Right cardiac atrium (tissue), 5 donors: ENCODE data around the gene HCN1. TPM values are rescaled to one million over a fixed set of nuclear protein-coding genes. Genes with fewer than 3 reads are reported as not detected.

ENCODE experiments used
- ATAC-seq, 2 donors: fragments of 200-7000 bp; cut with Tn5 transposase; one replicate each; pipeline versions ENCODE4 v1.8.0 to v1.9.1; 2020; ENCODE audit warnings: moderate library complexity in 2 of 2, mild to moderate bottlenecking in 1 of 2
- DNase-seq, 3 donors: peaks; one replicate each; pipeline ENCODE4 v3.0.0-alpha.2; 2020
- H3K27ac ChIP-seq: one replicate; pipeline ENCODE4 v1.5.1; 2013; ENCODE audit warnings: mild to moderate bottlenecking, low read length, control low read depth, moderate library complexity
- H3K27me3 ChIP-seq: one replicate; pipeline ENCODE4 v1.6.1; 2013; ENCODE audit not compliant: control insufficient read depth, insufficient read depth
- H3K4me1 ChIP-seq: one replicate; pipeline ENCODE4 v1.6.1; 2013; ENCODE audit warnings: low read length; ENCODE audit not compliant: control insufficient read depth, insufficient read depth
- H3K4me3 ChIP-seq: one replicate; pipeline ENCODE4 v1.5.1; 2013; ENCODE audit warnings: low read length, control low read depth
- H3K9me3 ChIP-seq: one replicate; pipeline ENCODE4 v1.6.1; 2013; ENCODE audit warnings: low read length; ENCODE audit not compliant: control insufficient read depth
- WGBS: extraction: QIAGEN DNeasy Blood & Tissue Kit; methylation state at CpG from one replicate; pipeline ENCODE4 v1.1.7; 2013; 5-methylcytosine and 5-hydroxymethylcytosine counted together
- intact Hi-C, 4 donors: fragments of 100-400 bp; cut with DNase I; formaldehyde crosslinking; loops; one replicate each; pipeline versions ENCODE4 v1.11.0 to v1.14.0; 2022 to 2023
- polyA plus RNA-seq: library from polyadenylated mRNA; stranded (reverse); fragments of 200-250 nt; gene quantifications from one replicate; pipeline ENCODE4 v1.2.3, GENCODE V29; 2013
- total RNA-seq, 4 donors: library from RNA; stranded (reverse); fragmentation: NEBNext Ultra II Directional; extraction: Animal tissue kit (Norgen Biotek cat#: 25700); gene quantifications; one replicate each; pipeline ENCODE4 v1.2.1, GENCODE V29; 2021
- donor health status: healthy with polysubstance abuse.
- donor health status: DM: no; HTN: yes; CAD: no.
- donor health status: DM: no; HTN: no; CAD: no.
- donor health status: DM: no; HTN: yes; CAD: no; lungs with severe emphysema.
- donor health status: DM: yes; HTN: yes; CAD: no.

The HCN1 gene
- total and polyA plus RNA-seq, 5 donors, result 5.1 to 15.5 (median 14.2) TPM

GRCh38 chr5:45440466-45440865 lies 255.7 kb downstream of the HCN1 start:
- no peak overlapping the region for H3K27ac ChIP-seq
- 53% methylated on average over 1 of the region's 1 CpG for WGBS
- ATAC-seq (no peak), DNase-seq (no peak)
- no peaks in the 10 kb centered on the region for H3K9me3 ChIP-seq
- H3K27me3 ChIP-seq, result no peaks in the 10 kb centered on the region
- H3K4me1 ChIP-seq, result no peaks in the 10 kb centered on the region
- H3K4me3 ChIP-seq, result no peak overlapping the region
- intact Hi-C loops, result no loop called here

DNA sequence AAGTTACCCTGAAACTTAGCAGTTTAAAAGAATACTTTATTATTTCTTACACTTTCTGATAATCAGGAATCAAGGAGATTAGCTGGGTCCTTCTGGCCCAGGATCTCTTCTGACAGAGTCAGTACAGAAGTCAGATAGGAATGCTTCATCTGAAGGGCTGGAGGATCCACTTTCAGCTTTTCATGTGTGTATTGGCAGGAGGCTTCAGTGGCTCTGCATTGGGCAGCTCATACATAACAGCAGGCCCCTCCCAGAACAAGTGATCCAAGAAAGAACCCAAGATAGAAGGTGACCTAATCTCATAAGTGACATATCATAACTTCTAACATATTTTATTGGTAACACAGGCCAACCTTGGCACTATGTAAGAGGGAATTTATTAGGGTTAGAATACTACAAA lies 258.4 kb downstream of the HCN1 start:
- DNase-seq (no peak), ATAC-seq (no peak)
- Histone ChIP-seq H3K9me3 (no peaks in the 10 kb centered on the region), H3K27ac (no peak overlapping the region), H3K4me3 (no peak overlapping the region), H3K27me3 (no peaks in the 10 kb centered on the region), H3K4me1 (no peaks in the 10 kb centered on the region)
- intact Hi-C loops, result no loop called here

DNA sequence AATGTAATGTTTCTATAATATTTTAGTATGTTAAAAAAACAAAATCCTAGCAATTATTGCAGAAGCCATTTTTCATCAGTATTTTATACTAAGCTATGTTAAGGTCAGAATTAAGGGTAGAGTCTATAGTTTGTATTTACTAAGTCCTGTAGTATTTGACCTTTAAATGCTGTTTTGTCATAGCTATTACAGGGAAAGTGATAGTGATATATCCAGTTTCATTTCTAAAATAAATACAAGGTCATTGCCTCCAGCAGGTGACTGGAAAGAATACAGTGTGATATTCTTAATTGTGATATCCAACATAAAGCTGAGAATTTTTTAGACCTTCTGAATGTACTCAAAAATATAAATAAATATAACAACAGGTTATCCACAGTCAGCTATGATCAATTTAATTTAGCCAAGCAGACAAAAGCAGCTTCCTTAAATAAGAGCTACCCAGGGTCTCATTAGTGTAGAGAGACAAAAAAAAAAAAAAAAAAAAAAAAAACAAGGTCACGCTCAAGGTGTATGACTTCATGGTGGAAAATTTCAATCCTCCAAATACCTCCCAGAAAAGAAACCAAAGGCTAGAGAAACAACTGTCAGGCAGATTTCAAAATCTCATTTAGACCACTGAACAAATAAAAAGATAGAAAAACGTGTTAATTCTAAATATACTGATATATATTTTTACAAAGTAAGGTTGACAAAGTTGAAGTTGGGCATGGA lies 278.7 kb downstream of the HCN1 start:
- Histone ChIP-seq H3K27ac (no peak overlapping the region), H3K4me3 (no peak overlapping the region), H3K4me1 (no peaks in the 10 kb centered on the region), H3K27me3 (no peaks in the 10 kb centered on the region), H3K9me3 (no peaks in the 10 kb centered on the region)
- DNase-seq, result no peak
- ATAC-seq, result no peak
- intact Hi-C loops, result no loop called here
- 69% methylated on average over 2 of the region's 2 CpGs for WGBS

DNA sequence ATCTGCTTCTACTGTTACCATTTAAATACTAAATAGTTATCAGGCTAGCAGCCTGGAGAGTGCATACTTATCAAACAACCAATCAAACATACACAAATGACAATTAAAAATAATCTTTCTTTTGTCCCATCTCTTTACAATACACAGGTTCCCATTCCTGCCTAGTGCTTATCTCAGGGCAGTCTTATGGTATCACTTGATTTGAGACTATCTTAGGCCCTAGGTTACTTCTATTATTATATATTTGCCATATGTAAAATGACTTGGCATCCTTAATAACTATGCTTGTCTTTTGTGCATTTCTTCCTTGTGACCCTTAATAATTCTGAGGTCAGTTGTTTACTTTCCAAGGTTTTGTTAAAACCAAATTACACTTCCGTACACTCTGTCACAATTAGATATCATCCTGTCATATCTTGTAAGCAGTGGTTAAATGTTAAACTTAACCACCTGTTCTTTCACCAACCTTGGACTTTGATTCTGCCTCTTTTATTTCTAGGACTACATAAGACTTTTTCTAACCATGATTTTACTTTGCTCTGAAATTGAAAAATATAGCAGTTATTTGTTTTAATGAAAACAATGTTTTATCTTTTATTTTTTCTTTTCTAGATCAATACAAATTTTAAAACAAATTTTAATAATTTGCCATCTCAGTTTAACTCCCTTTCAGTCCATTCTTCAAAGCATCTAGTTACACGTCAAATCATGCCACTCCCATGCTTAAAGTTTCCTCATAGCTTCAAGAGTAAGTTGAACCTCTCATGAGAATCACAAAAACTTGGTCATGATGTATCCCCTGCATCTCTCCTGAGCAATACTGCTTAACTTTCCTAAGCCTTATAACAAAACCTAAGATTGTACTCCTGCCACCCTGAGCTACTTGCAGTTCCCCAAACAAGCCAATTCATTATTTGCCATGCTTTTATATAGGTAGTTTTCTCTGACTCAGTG lies 281.3 kb downstream of the HCN1 start:
- Histone ChIP-seq H3K9me3 (no peaks in the 10 kb centered on the region), H3K4me3 (no peak overlapping the region), H3K4me1 (no peaks in the 10 kb centered on the region), H3K27ac (no peak overlapping the region), H3K27me3 (no peaks in the 10 kb centered on the region)
- DNase-seq (no peak), ATAC-seq (no peak)
- intact Hi-C loops, result no loop called here
- WGBS, result 74% methylated on average over 2 of the region's 2 CpGs

DNA sequence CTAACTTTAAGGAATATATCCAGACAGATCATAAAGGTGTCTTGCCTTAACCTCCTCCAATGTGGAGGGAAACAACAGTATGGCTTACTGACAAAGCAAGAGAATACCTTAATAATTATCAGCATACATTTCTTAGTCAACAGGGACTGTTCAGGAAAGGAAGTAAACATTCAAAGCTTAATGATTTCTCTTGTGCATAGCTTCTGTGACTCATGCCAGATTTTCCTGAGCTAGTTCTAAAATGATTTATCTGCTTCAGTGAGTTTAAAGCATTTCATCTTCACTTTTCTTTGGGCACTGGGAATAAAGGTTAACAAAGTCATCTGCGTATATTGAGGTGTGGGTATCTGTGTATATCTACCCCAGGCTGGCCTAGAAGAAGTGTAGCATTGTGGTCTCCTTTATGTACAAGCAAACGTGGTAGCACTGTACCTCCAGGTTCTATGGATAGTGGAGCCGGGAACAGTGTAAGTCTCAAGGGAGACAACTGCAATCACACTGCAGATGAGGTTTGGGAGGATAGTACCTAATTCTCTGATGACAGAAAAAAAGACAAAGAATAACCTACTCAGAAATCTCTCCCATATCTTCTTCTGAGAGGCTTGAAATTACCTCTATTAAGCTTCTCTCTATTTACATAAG lies 284.1 kb downstream of the HCN1 start:
- Histone ChIP-seq H3K27me3 (no peaks in the 10 kb centered on the region), H3K27ac (no peak overlapping the region), H3K9me3 (no peaks in the 10 kb centered on the region), H3K4me1 (no peaks in the 10 kb centered on the region), H3K4me3 (no peak overlapping the region)
- ATAC-seq, result no peak
- WGBS, result 66% methylated on average over 3 of the region's 3 CpGs
- intact Hi-C loops, result no loop called here
- DNase-seq, result no peak

DNA sequence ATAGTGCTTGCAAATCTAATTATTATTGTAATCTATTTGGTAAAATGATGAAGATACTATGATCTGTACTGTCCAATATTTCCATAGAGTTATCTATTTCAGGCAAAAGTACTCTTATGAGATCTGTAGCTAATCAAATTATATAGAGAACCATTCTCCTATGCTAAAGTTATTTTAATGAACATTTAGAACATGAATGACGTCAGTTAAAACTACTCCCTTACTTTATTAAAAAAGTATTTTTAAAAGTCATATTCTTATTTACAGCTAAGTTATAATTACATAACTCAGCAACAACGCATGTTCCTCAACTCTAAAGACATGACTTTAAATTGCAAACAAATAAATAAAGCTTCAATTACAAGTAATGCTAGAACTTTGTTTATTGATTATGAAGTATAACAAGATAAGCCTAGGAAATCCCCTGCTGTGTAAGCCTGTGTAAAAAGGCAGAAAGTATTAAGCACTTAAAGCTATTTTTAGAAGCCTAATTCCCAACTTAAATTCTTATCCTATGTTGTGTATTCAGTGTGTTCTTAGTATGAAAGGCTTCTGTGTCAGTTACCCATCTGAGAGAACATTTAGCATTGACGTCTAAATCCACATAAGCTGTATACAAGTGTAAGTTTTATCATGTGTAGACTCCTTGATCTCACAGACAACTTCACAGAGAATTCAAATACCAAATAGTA lies 285.7 kb downstream of the HCN1 start:
- 56% methylated on average over 3 of the region's 3 CpGs for WGBS
- no peaks in the 10 kb centered on the region for H3K27me3 ChIP-seq
- no peaks in the 10 kb centered on the region for H3K4me1 ChIP-seq
- intact Hi-C loops, result no loop called here
- no peaks in the 10 kb centered on the region for H3K9me3 ChIP-seq
- no peak overlapping the region for H3K27ac ChIP-seq
- DNase-seq, result no peak
- H3K4me3 ChIP-seq, result no peak overlapping the region
- no peak for ATAC-seq

DNA sequence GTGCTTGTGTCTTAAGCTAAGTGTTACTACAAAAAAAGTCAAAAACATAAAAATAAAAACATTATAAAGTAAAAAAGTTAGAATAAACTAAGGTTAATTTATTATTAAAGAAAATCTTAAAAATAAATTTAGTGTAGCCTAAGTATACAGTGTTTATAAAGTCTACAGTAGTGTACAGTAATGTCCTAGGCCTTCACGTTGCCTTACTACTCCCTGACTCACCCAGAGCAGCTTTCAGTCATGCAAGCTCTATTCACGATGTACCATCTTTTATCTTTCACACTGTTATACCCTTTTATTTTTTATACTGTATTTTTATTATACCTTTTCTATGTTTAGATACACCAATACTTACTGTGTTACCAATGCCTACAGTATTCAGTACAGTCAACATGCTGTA lies 288.1 kb downstream of the HCN1 start:
- H3K27ac ChIP-seq, result no peak overlapping the region
- no peak for DNase-seq
- no peaks in the 10 kb centered on the region for H3K27me3 ChIP-seq
- intact Hi-C loops, result no loop called here
- WGBS, result 94% methylated on average over 2 of the region's 2 CpGs
- H3K4me3 ChIP-seq, result no peak overlapping the region
- H3K9me3 ChIP-seq, result no peaks in the 10 kb centered on the region
- no peaks in the 10 kb centered on the region for H3K4me1 ChIP-seq
- ATAC-seq, result no peak

DNA sequence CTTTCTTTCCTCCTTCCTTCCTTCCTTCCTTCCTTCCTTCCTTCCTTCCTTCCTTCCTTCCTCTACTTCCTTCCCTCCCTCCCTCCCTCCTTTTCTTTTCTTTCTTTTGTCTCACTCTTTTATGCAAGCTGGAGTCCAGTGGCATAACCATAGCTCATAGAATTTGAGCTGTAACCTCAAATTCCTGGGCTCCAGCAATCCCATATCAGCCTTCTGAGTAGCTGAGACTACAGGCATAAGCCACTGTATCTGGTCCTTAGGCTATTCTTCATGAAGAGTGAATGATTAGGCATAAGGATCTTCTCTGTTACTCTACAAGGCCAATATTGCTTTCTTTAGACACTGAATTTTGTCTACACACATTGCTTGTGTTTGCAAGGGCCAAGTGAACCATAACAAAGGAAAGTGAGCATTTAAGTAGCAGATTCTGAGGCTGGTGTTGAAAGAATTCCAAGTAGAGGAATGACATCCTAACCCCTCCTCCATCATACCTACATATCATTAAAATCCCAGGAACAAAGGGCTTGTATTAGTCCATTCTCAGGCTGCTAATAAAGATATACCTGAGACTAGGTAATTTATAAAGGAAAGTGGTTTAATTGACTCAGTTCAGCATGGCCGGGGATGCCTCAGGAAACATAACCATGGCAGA lies 293.2 kb downstream of the HCN1 start:
- no peak overlapping the region for H3K27ac ChIP-seq
- H3K27me3 ChIP-seq, result no peaks in the 10 kb centered on the region
- no peak overlapping the region for H3K4me3 ChIP-seq
- H3K4me1 ChIP-seq, result no peaks in the 10 kb centered on the region
- H3K9me3 ChIP-seq, result no peaks in the 10 kb centered on the region
- WGBS, result 90% methylated on average over 1 of the region's 1 CpG
- intact Hi-C loops, result no loop called here
- ATAC-seq (no peak), DNase-seq (no peak)

DNA sequence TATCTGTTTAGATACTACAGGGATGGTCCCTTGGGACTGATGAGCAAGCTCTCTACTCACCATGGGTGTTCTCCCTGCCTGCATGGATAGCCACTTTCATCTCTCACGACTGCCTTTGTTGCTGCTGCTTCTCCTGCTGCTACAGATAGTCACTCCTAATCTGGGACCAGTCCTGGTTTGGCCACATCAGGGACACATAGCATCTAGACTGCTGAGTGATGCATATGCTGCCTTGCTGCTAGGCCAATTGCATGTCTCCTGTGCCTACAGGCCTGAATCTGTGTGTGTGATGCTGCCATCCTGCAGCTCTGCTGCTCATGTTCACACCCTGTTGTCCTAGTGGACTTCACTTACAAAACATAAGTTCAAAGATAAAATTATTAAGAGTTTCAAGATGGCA lies 297.1 kb downstream of the HCN1 start:
- intact Hi-C loops, result no loop called here
- H3K9me3 ChIP-seq, result no peaks in the 10 kb centered on the region
- no peaks in the 10 kb centered on the region for H3K4me1 ChIP-seq
- WGBS, result 19% methylated on average over 1 of the region's 1 CpG
- H3K4me3 ChIP-seq, result no peak overlapping the region
- ATAC-seq (no peak), DNase-seq (no peak)
- no peak overlapping the region for H3K27ac ChIP-seq
- H3K27me3 ChIP-seq, result no peaks in the 10 kb centered on the region

DNA sequence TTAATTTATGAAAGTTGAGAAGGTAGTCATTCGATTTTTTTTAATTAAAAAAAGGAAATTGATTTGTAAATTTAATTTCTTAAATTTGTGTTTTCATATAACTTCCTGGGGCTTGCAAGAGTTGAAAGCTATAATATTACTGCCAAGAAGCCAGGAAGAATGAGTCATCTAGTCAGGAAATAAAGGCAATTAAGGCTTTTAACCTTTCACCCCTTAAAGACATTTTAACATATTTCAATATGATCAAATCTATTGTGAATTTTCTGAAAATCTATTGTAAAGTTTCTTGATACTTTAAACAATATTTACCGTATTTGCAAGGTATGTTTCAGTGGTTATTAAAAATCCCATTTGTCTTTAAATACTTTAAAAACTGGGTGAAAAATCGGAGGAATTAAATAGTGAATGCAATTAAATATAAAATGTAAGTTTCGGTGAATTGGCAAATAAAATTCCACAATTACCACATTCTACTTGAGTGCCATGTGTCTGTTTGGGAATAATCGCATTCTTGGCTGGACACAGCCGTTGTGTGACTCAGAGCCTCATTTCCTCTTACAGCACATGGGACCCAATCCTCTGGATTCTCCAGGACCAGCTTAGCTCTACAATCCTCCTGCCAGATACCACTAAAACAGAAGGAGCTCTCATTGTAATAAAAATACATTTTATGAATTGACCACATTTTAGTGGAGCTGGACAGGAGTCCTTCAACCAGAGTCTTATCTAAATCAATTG lies 310.7 kb downstream of the HCN1 start:
- intact Hi-C loops, result no loop called here
- H3K9me3 ChIP-seq, result no peaks in the 10 kb centered on the region
- no peak overlapping the region for H3K27ac ChIP-seq
- DNase-seq (no peak), ATAC-seq (no peak)
- H3K4me1 ChIP-seq, result no peaks in the 10 kb centered on the region
- WGBS, result 57% methylated on average over 6 of the region's 6 CpGs
- no peaks in the 10 kb centered on the region for H3K27me3 ChIP-seq
- no peak overlapping the region for H3K4me3 ChIP-seq
